Medulla oblongata (tissue), 1 donor: ENCODE results near the gene TRIM8.

Experiments
- DNase-seq: peaks from one replicate; pipeline ENCODE4 v3.0.0-alpha.2; 2015; ENCODE audit errors: extremely low spot score

TRIM8 gene

GRCh38 chr10:102632394-102633111, 11.7 kb upstream of the TRIM8 start:
- DNase-seq: peak; percentile 53

- no peak for DNase-seq
Observed at GRCh38 chr10:102633287-102633686, 11.0 kb upstream of the TRIM8 start.

GRCh38 chr10:102633848-102634247, 10.4 kb upstream of the TRIM8 start:
- no peak for DNase-seq

- DNase-seq: no peak
Observed at GRCh38 chr10:102634686-102635085, 9.6 kb upstream of the TRIM8 start.

- DNase-seq: no peak
Observed at GRCh38 chr10:102635377-102635776, 8.9 kb upstream of the TRIM8 start.

- no peak for DNase-seq
Observed at GRCh38 chr10:102639537-102639936, 4.7 kb upstream of the TRIM8 start.

- no peak for DNase-seq
Observed at GRCh38 chr10:102641402-102641801, 2.9 kb upstream of the TRIM8 start.

GRCh38 chr10:102641880-102642735, 2.2 kb upstream of the TRIM8 start:
- DNase-seq: peak; percentile 99

- peak; percentile 62 for DNase-seq
Observed at GRCh38 chr10:102642736-102643335, 1.4 kb upstream of the TRIM8 start.

- peak; percentile 92 for DNase-seq
Observed at GRCh38 chr10:102643336-102644065, 778 bp upstream of the TRIM8 start.

- DNase-seq: peak; percentile 75
Observed at GRCh38 chr10:102644646-102645387, 538 bp downstream of the TRIM8 start.

GRCh38 chr10:102645388-102645740, 1.1 kb downstream of the TRIM8 start:
- peak; percentile 90 for DNase-seq

GRCh38 chr10:102645741-102646609, 1.7 kb downstream of the TRIM8 start:
- peak; percentile 75 for DNase-seq

- DNase-seq: peak; percentile 54
Observed at GRCh38 chr10:102646610-102647442, 2.5 kb downstream of the TRIM8 start.

GRCh38 chr10:102647443-102648268, 3.4 kb downstream of the TRIM8 start:
- no peak for DNase-seq

GRCh38 chr10:102648269-102648888, 4.1 kb downstream of the TRIM8 start:
- DNase-seq: no peak

GRCh38 chr10:102648889-102649796, 4.9 kb downstream of the TRIM8 start:
- DNase-seq: peak; percentile 85
